Esophagus muscularis mucosa (tissue), 4 donors: ENCODE data around the gene MEF2A. TPM values are rescaled to one million over a fixed set of nuclear protein-coding genes. Genes with fewer than 3 reads are reported as not detected.

ENCODE experiments used
- DNase-seq: peaks from one replicate; pipeline ENCODE4 v3.0.0-alpha.2; 2017; ENCODE audit errors: extremely low spot score
- H3K27ac ChIP-seq, 4 donors: fragments of 200-600 bp; sonication (generic); replicated peaks in 1 of 4; 1 replicate in 3 of 4; 2 replicates in 1 of 4; pipeline ENCODE4 v1.5.1; 2016 to 2019; ENCODE audit warnings: mild to moderate bottlenecking in 1 of 4
- H3K27me3 ChIP-seq, 4 donors: fragments of 200-600 bp; sonication (generic); one replicate each; pipeline versions ENCODE4 v1.5.1 to v1.6.0; 2016 to 2019
- H3K36me3 ChIP-seq, 4 donors: fragments of 200-600 bp; sonication (generic); one replicate each; pipeline ENCODE4 v1.5.1; 2016 to 2019
- H3K4me1 ChIP-seq, 4 donors: fragments of 200-600 bp; sonication (generic); one replicate each; pipeline ENCODE4 v1.5.1; 2016 to 2019
- H3K4me3 ChIP-seq, 4 donors: fragments of 200-600 bp; sonication (generic); 1 replicate in 2 of 4; 2 replicates in 2 of 4; pipeline ENCODE4 v1.5.1; 2016 to 2019; ENCODE audit warnings: mild to moderate bottlenecking in 4 of 4, moderate library complexity in 1 of 4
- H3K9me3 ChIP-seq, 4 donors: fragments of 200-600 bp; sonication (generic); 1 replicate in 3 of 4; 2 replicates in 1 of 4; pipeline ENCODE4 v1.5.1; 2016 to 2019
- EP300 ChIP-seq: sonication (generic); formaldehyde crosslinking; IDR thresholded peaks from one replicate; pipeline ENCODE4 v1.6.1; 2017; ENCODE audit warnings: antibody characterized with exemption
- POLR2A ChIP-seq: fragments of 450-650 bp; IDR thresholded peaks from one replicate; pipeline ENCODE4 v1.6.1; 2017; ENCODE audit warnings: antibody characterized with exemption, moderate library complexity, mild to moderate bottlenecking, low read depth
- POLR2AphosphoS5 ChIP-seq, 2 donors: sonication (generic); formaldehyde crosslinking; IDR thresholded peaks; one replicate each; pipeline ENCODE4 v1.6.1; 2017; ENCODE audit warnings: antibody characterized with exemption in 2 of 2
- WGBS: methylation state at CpG from one replicate; pipeline ENCODE4 v1.1.5; 2018; 5-methylcytosine and 5-hydroxymethylcytosine counted together
- intact Hi-C: fragments of 100-400 bp; cut with DNase I; formaldehyde crosslinking; loops from one replicate; pipeline ENCODE4 v1.15.1; 2023
- total RNA-seq, 4 donors: library from RNA; depleted of rRNA; stranded (reverse); fragments of >200 nt; gene quantifications; one replicate each; pipeline versions ENCODE4 v1.1.0 to v1.2.1, GENCODE V29; 2016
- TF ChIP-seq, protein P1 (sequence below), 3 experiments: fragments of 200-600 bp in 2 of 3; fragments of 450-650 bp in 1 of 3; sonication (generic) in 2 of 3; IDR thresholded peaks; one replicate each; pipeline ENCODE4 v1.5.1; 2017 to 2019; ENCODE audit warnings: antibody characterized with exemption in 3 of 3, mild to moderate bottlenecking in 2 of 3, moderate library complexity in 1 of 3

MEF2A gene
- total RNA-seq, 4 donors from 2014 or later, result 63.1 to 76.7 (median 73.3) TPM

DNA sequence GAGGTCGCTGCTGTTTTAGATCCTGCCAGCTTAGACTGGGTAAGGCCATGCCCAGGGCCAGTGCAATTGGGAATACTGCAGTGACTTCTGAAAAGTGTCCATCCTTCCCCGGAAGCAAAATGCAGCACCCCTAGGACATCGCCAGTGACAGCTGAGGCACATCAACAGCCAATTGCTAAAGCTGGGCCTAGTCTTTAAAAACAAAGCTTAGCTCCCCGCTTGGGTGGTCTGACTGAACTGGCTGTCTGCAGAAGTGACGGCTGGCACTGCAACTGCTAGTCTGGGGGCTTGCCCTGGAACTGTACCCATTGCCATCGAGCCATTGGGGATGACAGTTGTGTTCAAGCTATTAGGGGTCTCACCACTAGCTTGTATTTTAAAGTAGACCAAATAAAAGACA lies 163.1 kb downstream of the MEF2A start:
- no peaks in the 10 kb centered on the region for H3K9me3 ChIP-seq
- peaks cover 27 to 46% (median 34%) of the 10 kb centered on the region in 4 donors for H3K4me1 ChIP-seq
- no peak overlapping the region for H3K27ac ChIP-seq
- no peaks in the 10 kb centered on the region for H3K27me3 ChIP-seq
- intact Hi-C loops, result no loop called here
- no peak for DNase-seq
- TF ChIP-seq POLR2A (no peak), EP300 (no peak), POLR2AphosphoS5 (IDR thresholded peaks at IDR 0.05) (no peak)
- TF ChIP-seq, protein P1, sequence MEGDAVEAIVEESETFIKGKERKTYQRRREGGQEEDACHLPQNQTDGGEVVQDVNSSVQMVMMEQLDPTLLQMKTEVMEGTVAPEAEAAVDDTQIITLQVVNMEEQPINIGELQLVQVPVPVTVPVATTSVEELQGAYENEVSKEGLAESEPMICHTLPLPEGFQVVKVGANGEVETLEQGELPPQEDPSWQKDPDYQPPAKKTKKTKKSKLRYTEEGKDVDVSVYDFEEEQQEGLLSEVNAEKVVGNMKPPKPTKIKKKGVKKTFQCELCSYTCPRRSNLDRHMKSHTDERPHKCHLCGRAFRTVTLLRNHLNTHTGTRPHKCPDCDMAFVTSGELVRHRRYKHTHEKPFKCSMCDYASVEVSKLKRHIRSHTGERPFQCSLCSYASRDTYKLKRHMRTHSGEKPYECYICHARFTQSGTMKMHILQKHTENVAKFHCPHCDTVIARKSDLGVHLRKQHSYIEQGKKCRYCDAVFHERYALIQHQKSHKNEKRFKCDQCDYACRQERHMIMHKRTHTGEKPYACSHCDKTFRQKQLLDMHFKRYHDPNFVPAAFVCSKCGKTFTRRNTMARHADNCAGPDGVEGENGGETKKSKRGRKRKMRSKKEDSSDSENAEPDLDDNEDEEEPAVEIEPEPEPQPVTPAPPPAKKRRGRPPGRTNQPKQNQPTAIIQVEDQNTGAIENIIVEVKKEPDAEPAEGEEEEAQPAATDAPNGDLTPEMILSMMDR (IDR thresholded peaks at IDR 0.05), result no peak
- H3K4me3 ChIP-seq, result no peak overlapping the region
- peaks cover 0 to 23% (median 22%) of the 10 kb centered on the region in 4 donors for H3K36me3 ChIP-seq
- 90% methylated on average over 2 of the region's 6 CpGs for WGBS

- TF ChIP-seq POLR2AphosphoS5 (IDR thresholded peaks at IDR 0.05), result no peak
- TF ChIP-seq, protein P1 (IDR thresholded peaks at IDR 0.05), result no peak
- TF ChIP-seq EP300, result no peak
- TF ChIP-seq POLR2A, result no peak
- peaks cover 0 to 23% (median 22%) of the 10 kb centered on the region in 4 donors for H3K36me3 ChIP-seq
- H3K9me3 ChIP-seq, result no peaks in the 10 kb centered on the region
- H3K4me3 ChIP-seq, result no peak overlapping the region
- H3K27ac ChIP-seq, result no peak overlapping the region
- H3K27me3 ChIP-seq, result no peaks in the 10 kb centered on the region
- WGBS, result 96% methylated on average over 11 of the region's 11 CpGs
- no peak for DNase-seq
- intact Hi-C loops, result no loop called here
- H3K4me1 ChIP-seq, result peaks cover 27 to 48% (median 36%) of the 10 kb centered on the region in 4 donors
Measured at GRCh38 chr15:99729327-99729726, 163.5 kb downstream of the MEF2A start.

DNA sequence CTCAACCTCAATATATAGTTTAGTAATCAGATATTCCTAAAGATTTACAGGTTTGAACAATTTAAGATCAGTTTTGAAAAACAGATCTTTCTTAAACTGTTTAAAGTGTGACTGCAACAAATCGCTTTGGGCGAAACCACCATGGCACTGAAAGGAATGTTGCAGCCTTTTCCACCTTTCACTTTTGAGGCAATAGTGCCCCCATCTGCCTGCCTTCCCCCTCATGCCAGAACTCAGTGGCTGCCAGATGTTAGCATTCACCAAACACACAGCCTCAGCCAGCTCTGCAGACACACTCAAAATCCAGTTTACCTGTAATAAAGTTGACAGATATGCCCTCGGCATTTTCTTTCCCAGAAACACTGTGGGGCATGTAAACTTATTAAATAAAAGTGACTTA lies 164.1 kb downstream of the MEF2A start:
- Histone ChIP-seq H3K4me3 (no peak overlapping the region), H3K27ac (no peak overlapping the region), H3K9me3 (no peaks in the 10 kb centered on the region), H3K36me3 (peaks cover 0 to 22% (median 21%) of the 10 kb centered on the region in 4 donors), H3K27me3 (no peaks in the 10 kb centered on the region), H3K4me1 (peaks cover 27 to 48% (median 36%) of the 10 kb centered on the region in 4 donors)
- 47% methylated on average over 3 of the region's 3 CpGs for WGBS
- intact Hi-C loops, result no loop called here
- no peak for DNase-seq
- TF ChIP-seq POLR2A, result no peak
- TF ChIP-seq POLR2AphosphoS5 (IDR thresholded peaks at IDR 0.05), result peak in 1 of 2 donors; percentile 33
- TF ChIP-seq EP300, result no peak
- TF ChIP-seq, protein P1 (IDR thresholded peaks at IDR 0.05), result peak; percentile 33 to 48 (median 47)

DNA sequence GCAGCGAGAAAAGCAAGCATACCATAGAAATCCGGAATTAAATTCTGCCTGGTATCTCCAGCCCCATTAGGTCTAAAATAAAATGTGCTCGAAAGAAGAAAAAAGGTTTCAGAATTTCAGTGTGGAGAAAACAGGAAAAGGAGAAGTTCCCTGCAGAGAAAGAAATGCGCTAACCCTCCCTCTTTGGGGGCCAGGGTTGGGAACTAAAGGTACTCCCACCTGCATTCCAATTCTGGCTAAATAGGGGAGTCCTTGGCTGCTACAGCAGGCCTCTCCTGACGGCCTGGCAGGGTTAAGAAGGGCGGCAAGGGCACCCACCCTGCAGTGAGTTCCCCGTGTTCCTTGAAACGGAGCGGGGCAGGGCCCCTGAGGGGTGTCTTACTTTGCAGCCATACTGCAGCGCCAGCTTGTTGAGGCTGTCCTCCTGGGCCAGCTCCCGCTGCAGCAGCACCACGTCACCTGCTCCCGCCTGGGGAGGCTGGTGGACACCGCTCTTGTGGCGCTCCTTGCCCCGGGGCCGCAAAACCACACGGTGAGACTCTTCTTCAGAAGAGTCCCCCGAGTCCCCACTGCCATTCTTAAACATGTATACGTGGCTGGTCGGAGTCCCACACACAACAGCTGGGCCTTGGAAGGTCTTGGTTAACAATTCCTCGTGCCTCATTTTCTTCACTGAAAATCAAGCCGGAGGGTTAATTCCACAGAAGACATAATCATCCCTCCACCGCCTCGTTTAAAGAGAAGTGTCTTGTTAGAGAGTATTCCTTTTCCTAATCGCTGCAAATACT lies 165.7 kb downstream of the MEF2A start:
- no peak for DNase-seq
- Histone ChIP-seq H3K27ac (peak overlapping the region; percentile 90 to 94 (median 92)), H3K4me1 (peaks cover 27 to 48% (median 36%) of the 10 kb centered on the region in 4 donors), H3K9me3 (no peaks in the 10 kb centered on the region), H3K27me3 (no peaks in the 10 kb centered on the region), H3K36me3 (peaks cover 0 to 21% (median 19%) of the 10 kb centered on the region in 4 donors), H3K4me3 (peak overlapping the region; percentile 86 to 97 (median 92))
- TF ChIP-seq, protein P1 (IDR thresholded peaks at IDR 0.05), result no peak
- TF ChIP-seq POLR2AphosphoS5 (IDR thresholded peaks at IDR 0.05), result no peak
- TF ChIP-seq EP300, result no peak
- TF ChIP-seq POLR2A, result no peak
- intact Hi-C loops, result no loop called here
- WGBS, result 59% methylated on average over 18 of the region's 26 CpGs
